Osteoblast (primary cell): ENCODE results near the gene PATJ. TPM values are rescaled to one million over a fixed set of nuclear protein-coding genes. Genes with fewer than 3 reads are reported as not detected.

Experiments used
- DNase-seq: peaks from one replicate; pipeline ENCODE4 v3.0.0; 2011; ENCODE audit warnings: low spot score, mixed read lengths; ENCODE audit not compliant: insufficient read length; ENCODE audit errors: missing footprints
- H2AFZ ChIP-seq: 2 replicates; pipeline ENCODE4 v1.6.0; 2011; ENCODE audit warnings: mild to moderate bottlenecking, low read length
- H3K27ac ChIP-seq: 2 replicates; pipeline ENCODE4 v1.5.1; 2011; ENCODE audit warnings: mild to moderate bottlenecking, low read depth, low read length, moderate library complexity
- H3K27me3 ChIP-seq: 2 replicates; pipeline ENCODE4 v1.6.0; 2012; ENCODE audit warnings: mild to moderate bottlenecking, control low read depth, inconsistent platforms, low read length, moderate library complexity; ENCODE audit not compliant: insufficient read depth
- H3K36me3 ChIP-seq: 2 replicates; pipeline ENCODE4 v1.5.1; 2011; ENCODE audit warnings: mild to moderate bottlenecking, low read length, control low read depth, moderate library complexity; ENCODE audit not compliant: insufficient read depth
- H3K4me1 ChIP-seq: 2 replicates; pipeline ENCODE4 v1.5.1; 2011; ENCODE audit warnings: mild to moderate bottlenecking, low read length, control low read depth, moderate library complexity; ENCODE audit not compliant: insufficient read depth
- H3K4me2 ChIP-seq: 2 replicates; pipeline ENCODE4 v1.6.0; 2011; ENCODE audit warnings: mild to moderate bottlenecking, low read length; ENCODE audit not compliant: insufficient read depth
- H3K4me3 ChIP-seq: fragments of 200-600 bp; sonication (generic); 3 replicates; pipeline ENCODE4 v1.5.1; 2012; ENCODE audit warnings: mild to moderate bottlenecking, low read length, inconsistent platforms; ENCODE audit not compliant: insufficient read depth
- H3K79me2 ChIP-seq: 2 replicates; pipeline ENCODE4 v1.6.0; 2012; ENCODE audit warnings: mild to moderate bottlenecking, low read length, control low read depth, inconsistent platforms; ENCODE audit not compliant: insufficient read depth
- H3K9me3 ChIP-seq: 2 replicates; pipeline ENCODE4 v1.5.1; 2011; ENCODE audit warnings: low read depth, low read length, control low read depth
- H4K20me1 ChIP-seq: 2 replicates; pipeline ENCODE4 v1.6.0; 2012; ENCODE audit warnings: mild to moderate bottlenecking, low read length, control low read depth; ENCODE audit not compliant: insufficient read depth
- total RNA-seq: library from RNA; depleted of rRNA; stranded (reverse); fragments of >200 nt; gene quantifications from 2 replicates; pipeline ENCODE4 v1.2.3, GENCODE V29; 2012
- TF ChIP-seq, protein P1 (sequence below): IDR thresholded peaks from 2 replicates; pipeline ENCODE4 v1.5.1; 2011; ENCODE audit warnings: mild to moderate bottlenecking, low read depth, low read length, moderate library complexity; ENCODE audit errors: extremely low read depth

The PATJ gene
- total RNA-seq, 1 donor = 10.1 TPM

DNA sequence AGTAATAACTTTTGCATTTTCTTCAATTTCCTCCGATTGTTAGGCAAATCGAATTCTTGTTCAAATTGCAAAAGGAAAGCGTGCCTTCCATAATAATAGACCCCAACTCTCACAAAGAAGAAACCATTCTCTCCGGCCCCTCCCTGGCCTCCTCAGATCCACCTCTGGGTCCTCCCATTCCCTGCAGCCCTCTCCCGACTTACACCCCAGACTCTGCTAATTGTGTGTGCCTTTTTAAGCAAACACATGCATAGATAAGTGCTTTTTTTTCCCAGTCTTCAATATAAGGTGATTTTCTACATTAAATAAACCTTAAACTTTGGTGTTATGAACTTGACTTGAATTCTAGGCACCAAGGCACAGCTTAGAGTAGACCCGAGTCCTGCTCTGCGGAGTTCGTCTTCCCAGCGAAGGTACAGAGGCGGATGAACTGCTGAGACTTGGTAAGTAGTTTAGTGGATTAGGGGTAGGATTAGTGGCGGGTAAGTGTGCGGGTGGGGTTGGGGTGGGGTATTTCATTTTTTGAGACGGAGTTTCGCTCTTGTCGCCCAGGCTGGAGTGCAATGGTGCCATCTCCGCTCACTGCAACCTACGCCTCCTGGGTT lies 453.9 kb downstream of the PATJ start:
- H3K4me3 ChIP-seq = no peak overlapping the region
- peaks cover 4% of the 10 kb centered on the region for H3K27me3 ChIP-seq
- DNase-seq = no peak
- no peaks in the 10 kb centered on the region for H3K4me1 ChIP-seq
- H3K36me3 ChIP-seq = no peaks in the 10 kb centered on the region
- no peak overlapping the region for H3K4me2 ChIP-seq
- no peaks in the 10 kb centered on the region for H3K79me2 ChIP-seq
- H4K20me1 ChIP-seq = no peaks in the 10 kb centered on the region
- no peaks in the 10 kb centered on the region for H3K9me3 ChIP-seq
- no peak overlapping the region for H3K27ac ChIP-seq
- TF ChIP-seq, protein P1, sequence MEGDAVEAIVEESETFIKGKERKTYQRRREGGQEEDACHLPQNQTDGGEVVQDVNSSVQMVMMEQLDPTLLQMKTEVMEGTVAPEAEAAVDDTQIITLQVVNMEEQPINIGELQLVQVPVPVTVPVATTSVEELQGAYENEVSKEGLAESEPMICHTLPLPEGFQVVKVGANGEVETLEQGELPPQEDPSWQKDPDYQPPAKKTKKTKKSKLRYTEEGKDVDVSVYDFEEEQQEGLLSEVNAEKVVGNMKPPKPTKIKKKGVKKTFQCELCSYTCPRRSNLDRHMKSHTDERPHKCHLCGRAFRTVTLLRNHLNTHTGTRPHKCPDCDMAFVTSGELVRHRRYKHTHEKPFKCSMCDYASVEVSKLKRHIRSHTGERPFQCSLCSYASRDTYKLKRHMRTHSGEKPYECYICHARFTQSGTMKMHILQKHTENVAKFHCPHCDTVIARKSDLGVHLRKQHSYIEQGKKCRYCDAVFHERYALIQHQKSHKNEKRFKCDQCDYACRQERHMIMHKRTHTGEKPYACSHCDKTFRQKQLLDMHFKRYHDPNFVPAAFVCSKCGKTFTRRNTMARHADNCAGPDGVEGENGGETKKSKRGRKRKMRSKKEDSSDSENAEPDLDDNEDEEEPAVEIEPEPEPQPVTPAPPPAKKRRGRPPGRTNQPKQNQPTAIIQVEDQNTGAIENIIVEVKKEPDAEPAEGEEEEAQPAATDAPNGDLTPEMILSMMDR = no peak
- H2AFZ ChIP-seq = no peak overlapping the region

DNA sequence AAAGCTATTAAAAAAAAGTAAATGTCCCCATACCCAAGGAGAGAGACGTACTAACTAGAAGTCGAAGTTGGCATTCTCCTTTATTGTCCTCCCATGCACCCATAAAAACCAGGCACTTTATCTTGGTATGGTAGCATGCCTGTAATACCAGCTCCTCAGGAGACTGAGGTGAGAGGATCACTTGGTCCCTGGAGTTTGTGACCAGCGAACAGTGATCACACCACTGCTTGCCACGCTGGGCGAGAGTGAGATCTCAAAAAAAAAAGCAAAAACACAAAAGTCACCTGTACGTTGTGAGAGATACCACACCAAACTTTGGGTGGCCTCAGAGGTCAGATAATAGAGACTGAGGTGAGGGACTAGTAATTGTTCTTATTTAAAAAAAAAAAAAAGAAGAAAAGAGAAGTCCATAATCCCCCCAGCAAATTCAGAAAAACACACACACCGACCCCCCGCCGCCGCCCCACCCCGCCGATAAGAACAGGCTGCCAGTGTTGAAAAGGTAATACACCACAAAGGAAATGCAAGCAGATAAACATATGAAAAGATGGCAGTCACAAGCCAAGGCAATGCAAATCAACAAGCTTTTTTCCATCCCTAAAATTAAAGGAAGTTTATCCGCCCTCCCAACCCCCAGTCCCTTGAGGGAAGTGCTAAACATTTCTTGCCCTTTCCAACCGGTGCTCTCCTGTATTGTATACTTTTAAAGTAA lies 455.9 kb downstream of the PATJ start:
- TF ChIP-seq, protein P1 = no peak
- Histone ChIP-seq H3K27ac (no peak overlapping the region), H4K20me1 (no peaks in the 10 kb centered on the region), H3K9me3 (no peaks in the 10 kb centered on the region), H3K36me3 (no peaks in the 10 kb centered on the region), H2AFZ (no peak overlapping the region), H3K4me3 (no peak overlapping the region), H3K27me3 (peaks cover 4% of the 10 kb centered on the region), H3K79me2 (no peaks in the 10 kb centered on the region), H3K4me2 (no peak overlapping the region), H3K4me1 (no peaks in the 10 kb centered on the region)
- DNase-seq = peak; percentile 79

DNA sequence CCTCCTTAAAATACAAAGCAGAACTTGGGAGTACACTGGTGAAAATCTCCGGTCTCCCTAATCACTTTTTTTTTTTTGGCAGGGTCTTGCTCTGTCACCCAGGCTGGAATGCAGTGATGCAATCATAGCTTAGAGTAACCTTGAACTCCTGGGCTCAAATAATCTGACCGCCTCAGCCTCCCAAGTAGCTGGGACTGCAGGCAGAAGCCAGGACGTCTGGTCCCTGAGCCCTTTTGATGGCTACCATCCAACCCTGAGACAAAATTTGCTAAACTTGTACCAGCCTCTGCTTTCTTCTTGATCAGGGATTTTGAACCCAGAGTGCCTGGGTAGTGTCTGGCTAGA lies 456.5 kb downstream of the PATJ start:
- Histone ChIP-seq H4K20me1 (no peaks in the 10 kb centered on the region), H3K4me1 (no peaks in the 10 kb centered on the region), H3K27me3 (peaks cover 4% of the 10 kb centered on the region), H3K9me3 (no peaks in the 10 kb centered on the region), H3K36me3 (no peaks in the 10 kb centered on the region), H3K79me2 (no peaks in the 10 kb centered on the region), H3K27ac (no peak overlapping the region), H2AFZ (no peak overlapping the region), H3K4me2 (no peak overlapping the region), H3K4me3 (no peak overlapping the region)
- DNase-seq = no peak
- TF ChIP-seq, protein P1 = no peak

GRCh38 chr1:62207187-62207586 lies 464.9 kb downstream of the PATJ start:
- no peak overlapping the region for H3K4me2 ChIP-seq
- H3K36me3 ChIP-seq = no peaks in the 10 kb centered on the region
- H3K27ac ChIP-seq = no peak overlapping the region
- H4K20me1 ChIP-seq = no peaks in the 10 kb centered on the region
- no peaks in the 10 kb centered on the region for H3K4me1 ChIP-seq
- no peak overlapping the region for H3K4me3 ChIP-seq
- no peaks in the 10 kb centered on the region for H3K79me2 ChIP-seq
- no peaks in the 10 kb centered on the region for H3K9me3 ChIP-seq
- no peak for DNase-seq
- no peak overlapping the region for H2AFZ ChIP-seq
- H3K27me3 ChIP-seq = no peaks in the 10 kb centered on the region
- TF ChIP-seq, protein P1 = no peak
